ENCODE measurements around the gene PAX5.

PAX5 gene

DNA sequence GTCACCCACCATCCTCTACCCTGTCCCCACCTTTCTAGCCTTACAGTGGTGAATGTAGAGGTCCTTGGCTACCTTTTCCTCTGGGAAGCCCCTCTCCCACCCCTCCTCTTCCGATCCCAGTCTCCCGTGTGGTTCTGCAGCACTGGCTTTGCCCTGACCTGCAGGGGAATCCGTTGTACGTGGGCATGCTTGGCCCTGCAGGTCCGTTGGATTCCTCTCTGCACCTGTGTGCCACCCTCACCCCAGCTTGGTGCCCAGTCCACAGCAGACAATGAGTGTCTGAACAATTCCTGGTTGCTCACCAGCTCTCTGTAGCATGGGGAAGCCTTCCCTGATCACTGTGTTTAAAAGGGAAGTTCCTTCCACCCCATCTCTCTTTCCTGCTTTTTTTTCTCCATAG, 185.1 kb downstream of the PAX5 start:
- no peak for DNase-seq

DNA sequence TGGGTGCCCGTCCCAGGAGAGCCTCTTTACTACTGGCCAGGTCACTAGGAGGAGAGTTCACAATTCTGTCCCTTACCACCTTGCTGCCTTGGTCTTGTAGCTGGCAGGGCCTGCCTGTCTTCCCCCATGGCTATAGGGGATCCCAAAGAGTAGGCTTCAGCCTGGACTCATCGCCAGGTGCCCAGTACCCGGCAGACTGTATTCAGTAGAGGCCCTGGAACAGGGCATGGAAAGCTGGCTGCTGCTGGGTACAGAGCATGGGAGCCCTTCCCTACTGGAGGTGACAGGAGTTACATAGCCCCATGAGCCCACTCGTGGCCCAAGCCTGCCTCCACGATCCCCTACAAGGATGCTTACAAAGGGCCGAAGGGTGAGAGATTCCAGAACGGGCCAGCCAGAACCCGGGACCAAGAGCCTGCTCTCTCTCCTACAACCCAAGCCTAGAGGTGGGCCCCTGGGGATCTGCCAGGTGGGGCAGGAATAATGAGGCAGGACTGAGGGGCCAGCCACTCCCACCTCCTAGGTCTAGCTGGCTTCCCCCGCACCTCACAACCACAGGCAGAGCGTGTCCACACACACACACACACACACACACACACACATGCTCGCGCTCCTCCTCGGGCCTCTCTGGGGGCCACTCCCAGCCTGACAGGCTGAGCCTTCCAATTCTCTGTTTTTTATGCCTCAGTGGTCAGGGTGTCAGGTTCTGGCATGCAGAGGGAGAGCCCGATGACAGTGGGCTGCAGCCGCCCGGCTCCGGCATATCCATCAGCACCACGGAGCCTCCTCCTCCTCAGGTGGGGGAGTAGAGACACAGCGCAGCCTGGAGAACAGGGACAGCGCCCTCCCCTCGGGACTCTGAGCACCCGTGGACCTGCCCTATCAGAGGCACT, 186.0 kb downstream of the PAX5 start:
- no peak for DNase-seq

DNA sequence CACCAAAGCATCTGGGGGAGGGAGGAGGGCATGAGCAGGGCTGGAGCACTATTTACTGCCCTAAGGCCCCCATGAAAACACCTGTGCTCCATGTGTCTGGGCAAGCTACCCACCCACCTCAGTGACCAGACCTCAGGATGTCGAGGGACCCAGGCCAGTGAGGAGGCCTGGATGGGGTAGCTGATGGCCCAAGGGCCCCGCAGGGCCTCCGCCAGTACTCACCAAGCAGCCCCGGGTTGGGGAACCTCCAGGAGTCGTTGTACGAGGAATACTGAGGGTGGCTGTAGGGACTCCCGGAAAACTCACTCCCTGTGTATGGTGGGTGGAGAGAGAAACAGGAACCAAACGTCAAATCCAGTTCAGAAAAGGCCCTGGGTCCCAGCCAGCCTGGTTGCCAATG, 187.4 kb downstream of the PAX5 start:
- DNase-seq, result no peak

DNA sequence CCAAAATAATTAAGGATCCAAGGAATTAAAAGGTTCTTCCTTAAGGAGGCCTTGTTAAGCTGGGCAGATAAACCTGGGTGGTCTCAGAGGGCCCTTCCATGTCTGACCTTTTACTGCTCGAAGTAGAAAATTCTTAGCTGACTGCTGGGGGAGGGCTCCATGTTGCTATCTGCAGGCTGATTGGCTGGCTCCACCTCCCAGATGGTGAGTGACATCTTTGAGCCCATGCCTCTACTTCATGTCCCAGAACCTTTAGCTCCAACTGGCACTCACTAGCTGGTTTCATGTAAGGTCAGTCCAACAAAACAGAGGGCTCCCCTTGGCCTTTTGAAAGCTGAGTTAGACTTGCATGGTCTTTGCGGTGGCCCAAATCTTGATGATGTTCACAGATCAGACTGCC, 188.2 kb downstream of the PAX5 start:
- DNase-seq, result no peak

DNA sequence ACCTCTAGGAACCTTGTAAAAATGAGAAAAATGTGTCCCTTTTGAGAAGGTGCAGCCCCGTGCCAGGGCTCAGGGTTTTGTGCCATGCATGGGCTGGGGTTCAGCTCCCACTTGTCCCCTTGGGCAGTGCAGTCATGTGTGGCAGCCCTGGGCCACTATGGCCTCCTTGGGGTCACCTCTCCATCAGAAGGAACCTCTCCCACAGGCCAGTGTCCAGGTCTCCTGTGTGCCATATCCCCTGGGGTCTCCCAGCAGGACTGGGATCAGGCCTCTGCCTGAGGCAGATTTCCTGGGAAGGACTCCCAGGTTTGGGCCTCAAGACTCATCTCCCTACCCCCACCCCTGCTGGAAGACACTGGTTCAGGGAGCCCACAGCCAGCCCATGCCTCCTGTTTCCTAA, 189.1 kb downstream of the PAX5 start:
- DNase-seq, result no peak

DNA sequence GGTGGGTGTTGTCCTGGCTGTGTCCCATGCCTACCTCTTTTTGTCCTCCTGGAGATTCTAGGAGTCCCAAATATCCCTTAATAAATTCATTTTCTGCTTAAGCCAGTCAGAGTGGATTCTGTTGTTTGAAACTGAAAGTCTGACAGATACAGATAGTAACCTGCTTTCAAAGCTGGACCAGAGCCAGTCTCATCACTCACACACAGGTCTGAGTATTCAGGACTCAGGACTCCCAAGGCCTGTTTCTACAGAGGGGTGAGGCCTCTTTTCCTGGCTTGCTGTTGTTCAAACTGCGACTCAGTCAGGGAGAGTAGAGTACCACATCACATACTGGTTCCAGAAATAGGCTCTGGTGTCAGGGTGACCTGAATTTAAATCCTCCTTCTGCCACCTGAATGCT, 190.1 kb downstream of the PAX5 start:
- no peak for DNase-seq

DNA sequence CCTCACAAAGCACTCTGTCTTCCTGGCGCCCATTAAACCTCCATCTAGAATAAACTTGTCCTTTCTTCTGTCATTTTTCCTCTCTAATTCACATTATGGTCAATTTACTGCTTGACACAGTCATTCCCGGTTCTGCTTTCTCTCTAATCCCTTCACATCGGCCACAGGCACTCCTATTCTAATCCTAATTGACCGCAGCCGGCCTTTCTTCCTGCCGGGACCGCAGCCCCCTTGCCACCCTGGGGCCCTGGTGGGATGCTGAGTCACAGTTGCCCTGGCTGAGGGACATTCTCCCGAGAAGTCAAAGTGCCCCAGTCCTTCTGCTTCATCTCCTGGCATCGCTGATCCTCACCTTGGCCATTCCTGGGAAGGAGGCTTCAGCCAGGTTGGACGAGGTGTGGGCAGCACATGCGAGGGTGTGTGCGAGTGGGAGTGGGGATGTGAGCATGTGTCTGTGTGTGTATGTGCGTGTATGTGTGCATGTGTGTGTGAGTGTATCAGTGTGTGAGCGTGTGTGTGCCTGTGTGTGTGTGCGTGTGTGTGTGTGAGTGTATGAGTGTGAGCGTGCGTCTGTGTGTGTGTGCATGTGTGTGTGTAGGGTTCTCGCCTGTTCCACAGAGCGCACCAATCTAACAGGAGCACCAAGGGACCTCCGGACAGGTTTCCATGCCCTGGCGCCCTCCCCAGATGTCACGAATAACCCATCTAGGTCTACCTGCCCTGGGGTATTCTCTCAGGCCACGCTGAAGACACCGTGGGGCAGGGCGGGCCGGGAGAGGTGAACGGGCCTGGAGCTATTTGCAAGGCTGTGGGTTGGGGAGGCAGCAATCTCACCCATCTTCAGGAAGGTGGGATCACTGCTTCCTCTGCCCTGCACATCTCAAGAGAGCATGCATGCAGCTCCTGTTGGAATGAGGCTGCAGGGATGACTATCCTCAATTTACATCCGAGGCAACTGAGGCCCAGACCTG, 191.2 kb downstream of the PAX5 start:
- no peak for DNase-seq

DNA sequence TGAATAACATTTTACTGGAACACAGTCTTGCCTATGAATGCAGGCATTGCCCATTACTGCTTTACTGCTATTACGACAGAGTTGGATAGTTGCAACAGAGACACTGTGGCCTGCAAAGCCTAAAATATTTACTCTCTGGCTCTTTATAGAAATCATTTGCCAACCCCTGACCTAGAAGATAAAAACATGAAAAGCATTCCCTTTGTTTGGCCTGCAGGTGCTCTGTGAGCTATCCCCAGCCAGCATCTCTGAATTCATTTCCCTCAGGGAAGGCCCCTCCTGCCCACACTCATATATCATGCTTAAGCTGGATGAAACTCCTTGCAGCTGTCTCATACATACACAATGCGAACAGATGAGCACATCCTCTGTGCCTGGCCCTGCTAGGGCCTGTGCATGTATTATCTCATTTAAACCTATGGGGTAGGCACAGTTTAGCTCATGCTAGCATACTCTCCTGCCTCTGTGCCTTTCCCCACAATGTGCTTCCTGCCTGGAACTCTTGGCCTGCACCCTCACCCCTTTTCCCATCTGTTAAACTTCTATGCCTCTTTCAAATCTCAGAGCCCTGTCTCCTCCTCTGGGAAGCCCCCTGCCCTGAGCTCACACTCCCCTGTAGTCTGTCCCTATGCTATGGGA, 193.1 kb downstream of the PAX5 start:
- DNase-seq, result no peak

DNA sequence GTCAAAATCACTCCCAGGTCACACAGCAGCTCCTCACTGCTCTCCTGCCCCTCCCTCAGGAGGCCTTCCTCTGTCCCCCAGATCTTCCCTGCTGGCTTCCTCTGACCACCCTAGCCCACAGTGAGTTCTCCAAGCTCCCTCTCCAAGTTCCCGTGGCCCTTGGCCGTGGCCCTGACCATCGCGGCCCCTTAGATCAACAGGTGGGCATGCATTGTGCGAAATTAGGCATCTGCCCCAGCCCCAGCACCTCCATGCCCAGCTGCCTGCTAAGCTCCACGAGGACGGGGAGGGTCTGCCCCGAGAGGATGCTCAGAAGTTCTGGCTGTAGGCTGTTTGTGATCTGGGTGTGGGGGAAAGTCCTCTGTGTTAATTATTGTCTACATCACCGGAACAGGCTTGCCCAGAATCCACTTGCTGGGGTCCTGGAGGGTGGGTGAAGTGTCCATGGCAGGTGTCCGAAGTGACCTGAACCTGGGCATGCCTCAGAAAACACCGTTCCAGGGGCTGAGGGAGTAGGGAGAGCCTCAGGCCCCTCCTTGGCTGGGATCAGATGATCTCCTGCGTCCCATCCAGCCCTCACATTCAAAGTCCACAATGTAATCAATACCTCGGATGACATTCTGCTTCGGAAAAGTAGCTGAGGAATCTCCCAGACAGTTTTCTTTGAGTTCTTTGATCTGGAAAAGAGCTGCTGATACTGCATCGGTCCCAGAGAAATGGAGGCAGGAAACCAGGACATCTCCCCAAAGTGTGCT, 194.8 kb downstream of the PAX5 start:
- DNase-seq, result no peak

DNA sequence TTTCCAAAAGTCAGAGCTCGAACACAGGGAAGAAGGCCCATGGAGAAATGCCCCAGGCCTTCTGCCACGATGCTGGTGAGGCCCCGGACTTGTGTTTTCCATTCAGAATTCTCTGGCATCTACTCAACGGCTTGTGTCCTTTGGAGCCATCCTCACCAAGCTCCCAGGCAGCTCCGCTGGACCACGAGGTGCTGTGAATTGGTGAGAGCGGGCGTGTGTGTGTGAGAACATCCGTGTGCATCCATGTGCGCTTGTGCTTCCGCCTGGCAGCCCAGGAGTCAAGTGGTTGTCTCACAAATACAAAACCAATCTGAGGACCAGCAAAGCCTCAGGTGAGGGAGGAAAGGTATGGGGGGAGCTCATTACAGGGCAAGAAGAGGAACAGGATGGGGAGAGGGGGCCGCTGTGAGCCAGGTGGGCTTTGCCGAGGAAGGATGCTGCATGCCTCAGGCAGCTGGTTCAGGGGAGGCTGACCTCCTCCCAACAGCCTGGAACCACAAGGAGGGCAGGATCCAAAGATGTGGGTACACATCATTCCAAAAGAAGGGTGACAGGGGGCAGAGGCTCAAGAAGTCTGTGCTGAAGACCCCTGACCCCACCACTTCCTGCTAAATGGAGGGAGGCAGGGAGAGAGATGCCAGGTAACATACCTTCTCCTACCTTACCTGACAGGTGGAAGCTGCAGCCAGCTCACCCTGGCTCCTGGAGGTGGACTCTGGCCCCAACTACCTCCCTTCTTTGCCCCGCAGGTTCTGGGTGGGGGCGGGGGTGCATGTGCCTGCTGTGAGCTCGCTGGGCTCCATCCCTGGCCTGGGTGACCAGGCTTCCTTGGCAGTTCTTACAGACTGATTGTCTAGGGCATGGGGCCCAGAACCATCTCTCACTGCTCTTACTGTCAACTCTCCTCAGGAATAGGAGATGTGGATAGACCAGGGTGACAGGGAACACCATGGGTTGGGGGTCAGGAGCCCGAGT, 196.3 kb downstream of the PAX5 start:
- no peak for DNase-seq

DNA sequence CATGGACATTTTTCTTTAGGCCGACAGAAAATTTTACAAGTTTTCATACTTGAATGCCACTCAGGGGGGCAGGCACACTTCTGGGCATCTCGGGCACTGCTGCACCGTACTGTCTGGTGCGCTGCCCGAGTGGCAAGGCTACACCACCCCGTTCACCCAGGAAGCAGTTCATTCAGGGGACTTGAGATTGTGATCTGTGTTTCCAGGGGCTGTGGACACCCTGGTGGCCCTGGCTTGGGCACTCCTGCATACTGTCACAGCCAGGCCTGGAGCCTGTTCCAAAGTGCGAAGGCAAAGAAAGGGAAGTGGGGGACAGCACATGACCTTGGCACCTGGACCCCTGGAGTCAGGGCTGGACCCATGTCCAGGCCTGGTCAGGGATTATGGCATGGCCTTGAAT, 197.6 kb downstream of the PAX5 start:
- DNase-seq, result no peak

DNA sequence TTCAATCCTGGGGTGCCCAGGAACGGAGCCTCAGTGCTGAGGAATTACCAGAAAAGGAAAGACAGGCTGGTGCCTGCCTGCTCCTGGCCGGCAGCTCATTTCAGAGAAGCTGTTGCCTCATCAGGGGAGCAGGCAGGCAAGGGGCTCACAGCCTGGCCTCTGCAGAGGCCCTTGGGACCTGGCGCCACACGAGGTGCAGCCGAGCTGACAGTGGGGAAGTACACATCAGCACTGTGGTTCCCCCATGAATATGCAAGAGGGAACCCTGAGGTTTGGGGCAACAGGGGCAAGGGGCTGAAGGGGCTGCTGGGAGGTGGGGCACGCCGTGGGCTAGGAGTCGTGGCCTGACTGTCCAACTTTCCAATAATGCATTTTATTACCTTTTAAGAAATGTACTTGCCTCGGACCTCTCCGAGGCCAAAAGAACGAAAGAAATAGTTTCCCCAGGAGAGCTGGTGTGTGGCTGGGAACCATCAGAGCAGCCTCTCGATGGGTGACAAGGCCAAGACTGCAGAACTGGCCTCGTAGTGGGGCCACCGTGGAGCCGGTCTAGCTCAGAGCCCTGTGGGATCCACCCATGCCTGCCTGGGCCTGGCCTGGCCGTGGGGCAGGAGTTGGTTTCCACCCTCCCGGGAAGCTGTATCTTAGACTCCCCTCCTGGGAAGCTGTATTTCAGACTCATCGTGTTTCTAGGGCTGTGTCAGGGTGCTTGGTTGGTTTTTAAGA, 198.6 kb downstream of the PAX5 start:
- DNase-seq, result no peak

DNA sequence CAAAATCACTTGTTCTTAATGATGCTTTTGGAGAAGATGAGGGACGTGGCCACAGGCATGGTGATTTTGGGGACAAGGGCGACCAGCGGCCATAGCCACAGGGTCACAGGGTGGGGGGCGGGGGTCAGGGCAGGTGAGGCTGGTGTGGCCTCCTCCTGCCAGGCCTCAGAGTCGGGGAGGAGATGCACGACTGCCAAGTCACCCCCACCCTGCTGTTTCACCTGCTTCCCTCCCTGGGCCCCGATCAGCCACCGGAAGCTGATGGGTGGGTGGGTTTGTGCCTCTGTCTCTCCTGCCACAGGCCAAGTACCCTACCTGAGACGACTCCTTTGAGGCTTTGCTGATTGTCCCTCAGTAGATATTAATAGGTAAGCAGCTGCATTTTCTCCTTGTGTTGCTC, 199.3 kb downstream of the PAX5 start:
- DNase-seq, result no peak

DNA sequence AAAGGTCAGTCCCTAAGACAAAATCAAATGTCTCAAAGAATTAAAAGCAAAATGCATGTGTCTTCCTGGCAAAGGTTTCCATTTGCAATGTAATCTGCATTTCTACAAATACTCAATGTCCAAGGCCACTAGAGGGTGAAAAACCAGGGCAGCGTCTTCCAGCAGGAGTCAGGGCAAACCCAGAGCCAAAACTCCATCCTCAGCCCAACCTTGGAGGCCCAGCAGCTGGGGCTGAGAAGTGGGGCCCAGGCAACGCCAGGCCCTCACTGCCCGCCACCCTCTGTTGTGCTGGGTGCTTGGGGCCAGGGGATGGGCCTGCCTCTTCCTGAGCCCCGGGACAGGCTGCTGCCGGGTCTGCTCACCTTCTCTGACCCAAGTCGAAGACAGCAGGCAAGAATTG, 200.1 kb downstream of the PAX5 start:
- no peak for DNase-seq

DNA sequence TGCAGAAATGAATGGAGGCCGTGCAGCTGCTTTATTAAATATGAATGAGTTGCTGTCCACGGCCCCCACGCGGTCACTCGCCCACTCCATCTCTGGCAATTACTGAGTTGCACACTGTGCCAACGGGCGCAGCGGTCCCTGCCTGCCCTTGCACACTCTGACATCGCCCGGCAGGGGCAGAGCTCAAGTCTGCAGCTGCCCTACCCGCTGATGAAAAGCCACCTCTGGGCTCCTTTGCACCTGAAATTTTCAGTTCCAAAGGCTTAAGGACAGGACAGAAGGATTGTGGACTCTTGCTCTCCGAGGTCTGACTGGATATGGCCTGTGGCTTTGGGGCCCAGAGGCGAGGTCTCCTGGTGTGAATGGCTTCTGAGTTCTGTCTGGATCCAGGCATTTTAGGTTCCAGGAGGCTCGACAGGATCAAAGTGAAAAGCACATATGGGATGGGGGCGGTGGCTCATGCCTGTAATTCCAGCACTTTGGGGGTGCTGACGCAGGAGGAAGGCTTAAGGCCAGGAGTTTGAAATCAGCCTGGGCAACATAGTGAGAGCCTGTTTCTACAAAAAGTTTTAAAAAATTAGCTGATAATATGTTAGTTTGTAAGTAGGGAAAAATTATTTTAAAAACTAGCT, 201.8 kb downstream of the PAX5 start:
- no peak for DNase-seq

DNA sequence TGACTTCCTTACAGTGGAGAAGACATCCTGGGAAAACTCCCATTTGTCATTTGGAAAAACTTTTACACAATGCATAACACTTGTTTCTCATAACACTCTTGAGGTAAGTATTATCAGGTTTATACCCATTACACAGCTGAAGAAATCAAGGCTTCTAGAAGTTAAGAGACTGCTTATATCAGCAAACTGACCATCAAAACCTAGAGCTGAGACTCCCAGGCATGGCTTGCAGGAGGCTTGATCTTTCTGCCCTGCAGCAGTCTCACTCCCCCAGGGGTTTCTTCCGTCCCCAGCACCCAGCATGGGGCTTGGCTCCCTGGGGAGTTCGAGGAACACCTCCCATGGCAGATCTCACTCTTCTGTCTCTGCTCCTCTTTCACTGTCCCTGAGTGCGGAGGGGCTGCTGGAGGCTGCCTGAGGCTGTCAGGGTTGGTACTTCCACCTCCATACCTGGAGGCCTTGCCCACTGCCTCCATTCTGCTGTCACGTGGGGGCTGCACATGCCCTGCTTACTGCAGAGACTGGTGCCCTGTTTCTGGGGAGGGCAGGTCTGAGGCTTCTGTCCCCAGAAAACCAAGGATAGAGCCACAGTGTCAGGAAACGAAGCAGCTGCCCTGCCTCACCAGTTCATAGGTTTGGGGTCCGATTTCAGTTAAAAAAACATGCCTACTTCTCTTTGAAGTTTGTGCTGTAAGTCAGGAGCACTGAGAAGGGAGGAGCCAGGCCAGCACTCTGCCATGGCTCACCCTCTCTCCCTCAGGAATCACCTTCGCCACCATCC, 202.5 kb downstream of the PAX5 start:
- DNase-seq, result no peak

DNA sequence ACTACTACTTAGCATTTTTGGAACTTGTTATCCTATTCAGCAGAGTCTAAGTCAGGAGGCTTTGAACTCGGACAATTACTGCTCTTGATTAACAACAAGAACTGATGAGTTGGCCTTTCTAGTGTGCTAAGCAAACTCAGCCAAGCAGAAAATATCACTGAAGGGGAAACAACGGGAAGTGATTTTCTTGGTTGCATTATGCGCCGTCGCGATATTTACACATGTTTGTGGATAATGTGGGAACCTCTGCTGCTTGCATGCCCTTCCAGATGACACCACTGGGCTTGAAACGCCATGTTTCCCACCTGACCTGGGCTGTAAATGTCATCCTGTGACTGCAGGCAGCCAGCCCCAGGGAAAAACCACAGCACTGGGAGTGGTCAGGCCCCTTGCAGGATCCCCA, 205.5 kb downstream of the PAX5 start:
- no peak for DNase-seq

DNA sequence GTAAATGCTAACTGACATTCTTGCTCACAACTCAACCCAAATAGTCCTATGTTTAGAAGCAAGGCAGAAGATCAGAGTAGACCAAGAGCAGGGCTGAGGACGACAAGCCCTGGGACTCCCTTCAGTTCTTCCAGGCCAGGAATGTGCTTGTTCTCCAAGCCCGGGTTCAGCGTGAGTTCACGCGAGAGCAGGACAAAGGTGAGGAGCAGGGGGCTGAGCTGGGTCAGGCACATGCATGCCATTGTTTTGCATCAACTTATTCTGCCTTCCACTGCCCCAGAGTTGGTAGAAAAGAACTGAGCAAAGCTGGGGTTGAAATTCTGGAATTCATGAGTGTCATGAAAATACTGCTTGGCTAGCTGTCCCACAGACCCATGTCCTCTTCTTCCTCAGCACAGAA, 206.5 kb downstream of the PAX5 start:
- DNase-seq, result no peak

DNA sequence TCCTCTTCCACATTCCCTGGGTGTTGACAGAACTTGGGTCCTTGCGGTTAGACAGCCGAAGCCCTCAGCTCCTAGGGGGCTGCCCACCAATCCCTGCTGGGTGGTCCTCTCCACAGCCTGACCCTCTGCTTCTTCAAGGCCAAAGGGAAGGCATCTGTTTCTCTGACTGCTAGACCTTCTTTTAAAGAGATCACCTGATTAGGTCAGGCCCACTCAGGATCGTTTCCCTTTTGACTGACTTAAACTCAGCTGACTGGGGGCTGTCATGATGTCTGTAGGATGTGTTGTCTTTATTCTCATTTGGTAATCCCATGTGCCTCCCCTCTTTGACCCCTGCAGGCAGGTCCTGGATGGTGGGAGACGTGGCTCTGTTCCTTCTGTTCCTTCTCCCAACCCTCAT, 207.5 kb downstream of the PAX5 start:
- DNase-seq, result no peak
